ENCODE results near the gene UCP3.

Gene UCP3

GRCh38 chr11:73950869-73951710, 57.8 kb downstream of the UCP3 start, which contains the start of gene DNAJB13:
Gene DNAJB13 (plus strand): TSS chr11:73951026. CDS start chr11:73951070, 44 bp downstream.
- peak in 1 of 6 experiments; percentile 5 for DNase-seq
